Erythroblast (primary cell): ENCODE data around the gene EXOSC7.
A peak's percentile ranks its signal among the peaks of the same experiment; 100 is the strongest.

Experiments used
- DNase-seq, 2 experiments: peaks; one replicate each; lab custom pipeline; 2025; lab: John Stamatoyannopoulos, UW
- GATA1 ChIP-seq: IDR thresholded peaks from 2 replicates; pipeline ENCODE4 v1.6.1; 2011; ENCODE audit warnings: low read depth, mild to moderate bottlenecking, control low read depth, low read length, moderate library complexity
- POLR2A ChIP-seq: IDR thresholded peaks from 2 replicates; pipeline ENCODE4 v1.6.1; 2011; ENCODE audit warnings: mild to moderate bottlenecking, low read length

Gene EXOSC7

DNA sequence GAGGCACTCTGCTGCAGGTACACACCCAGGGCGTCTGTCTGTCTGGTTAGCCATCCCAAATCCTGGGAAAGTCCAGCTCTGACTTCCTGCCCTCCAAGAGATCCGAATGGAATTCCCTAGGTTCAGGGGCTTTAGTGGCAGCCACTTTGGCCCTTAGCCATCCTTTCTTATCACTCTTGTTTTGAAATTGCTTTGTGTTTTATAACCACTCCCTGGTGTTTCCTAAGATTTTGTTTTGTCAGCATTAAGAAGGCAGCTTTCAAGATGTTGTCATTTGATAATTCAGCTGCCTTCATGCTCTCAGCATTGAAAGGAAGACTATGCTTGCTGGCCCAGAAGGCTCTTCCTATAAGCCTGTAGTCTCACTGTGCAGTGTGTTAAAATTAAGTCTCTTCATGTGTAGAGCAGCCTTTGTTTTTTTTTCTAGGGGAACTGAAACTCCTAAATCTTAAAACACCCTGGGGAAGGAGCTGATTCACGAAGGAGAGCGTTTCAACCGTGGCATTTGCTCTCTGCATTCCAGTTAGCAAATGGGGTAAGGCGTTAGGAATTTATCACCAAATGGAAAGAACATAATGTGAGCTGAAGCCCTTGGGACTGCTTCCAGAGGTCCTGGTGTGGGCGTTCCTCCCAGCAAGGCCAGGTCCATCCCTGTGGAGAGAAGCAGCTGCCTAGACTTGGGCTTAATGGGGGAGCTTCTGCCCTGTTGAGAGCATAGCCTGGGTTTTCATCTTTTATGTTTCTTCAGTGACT is 35.9 kb downstream of the EXOSC7 start:
- peak; percentile 26 to 61 for DNase-seq
- TF ChIP-seq GATA1 (no peak), POLR2A (no peak)

GRCh38 chr3:45012577-45012976 is 36.5 kb downstream of the EXOSC7 start:
- no peak for TF ChIP-seq POLR2A
- TF ChIP-seq GATA1 = no peak
- no peak for DNase-seq

GRCh38 chr3:45016916-45017315 is 40.9 kb downstream of the EXOSC7 start:
- no peak for DNase-seq
- TF ChIP-seq POLR2A (no peak), GATA1 (no peak)

- no peak for TF ChIP-seq GATA1
- no peak for TF ChIP-seq POLR2A
- no peak for DNase-seq
Measured at GRCh38 chr3:45017821-45018220, 41.8 kb downstream of the EXOSC7 start.

DNA sequence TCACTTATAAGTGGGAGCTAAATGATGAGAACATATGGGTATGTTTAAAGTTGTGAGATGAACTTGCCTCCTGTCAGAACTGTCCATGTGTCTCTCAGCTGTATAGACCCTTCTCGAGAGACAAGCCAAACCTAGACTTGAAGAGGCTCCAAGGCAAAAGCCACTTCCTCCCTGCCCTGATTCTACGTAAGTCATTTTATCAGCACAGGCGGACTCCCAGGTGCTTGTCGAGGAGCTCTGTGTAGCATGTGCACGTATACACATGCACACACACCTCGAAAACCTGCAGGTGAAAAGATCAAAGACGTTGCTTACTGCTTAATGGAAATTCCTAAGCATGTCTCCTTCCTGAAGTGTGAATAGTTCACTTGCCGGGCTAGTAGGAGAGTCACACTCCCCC is 44.5 kb downstream of the EXOSC7 start:
- DNase-seq = no peak

GRCh38 chr3:45021524-45022297 is 45.7 kb downstream of the EXOSC7 start:
- no peak for TF ChIP-seq GATA1
- TF ChIP-seq POLR2A = no peak
- no peak for DNase-seq

More for the DNA sequence above, 44.5 kb downstream of the EXOSC7 start:
- no peak for TF ChIP-seq POLR2A
- TF ChIP-seq GATA1 = no peak

DNA sequence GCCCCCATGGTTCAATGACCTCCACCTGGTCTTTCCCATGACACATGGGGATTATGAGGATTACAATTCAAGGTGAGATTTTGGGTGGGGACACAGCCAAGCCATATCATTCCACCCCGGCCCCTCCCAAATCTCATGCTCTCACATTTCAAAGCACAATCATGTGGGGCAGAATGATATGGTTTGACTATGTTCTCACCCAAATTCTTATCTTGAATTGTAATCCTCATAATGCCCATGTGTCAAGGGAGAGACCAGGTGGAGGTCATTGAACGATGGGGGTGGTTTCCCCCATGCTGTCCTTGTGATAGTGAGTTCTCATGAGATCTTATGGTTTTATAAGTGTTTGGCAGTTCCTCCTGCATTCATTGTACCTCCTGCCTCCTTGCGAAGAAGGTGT is 47.6 kb downstream of the EXOSC7 start:
- DNase-seq = peak; percentile 12 to 67
- no peak for TF ChIP-seq GATA1
- TF ChIP-seq POLR2A = no peak

DNA sequence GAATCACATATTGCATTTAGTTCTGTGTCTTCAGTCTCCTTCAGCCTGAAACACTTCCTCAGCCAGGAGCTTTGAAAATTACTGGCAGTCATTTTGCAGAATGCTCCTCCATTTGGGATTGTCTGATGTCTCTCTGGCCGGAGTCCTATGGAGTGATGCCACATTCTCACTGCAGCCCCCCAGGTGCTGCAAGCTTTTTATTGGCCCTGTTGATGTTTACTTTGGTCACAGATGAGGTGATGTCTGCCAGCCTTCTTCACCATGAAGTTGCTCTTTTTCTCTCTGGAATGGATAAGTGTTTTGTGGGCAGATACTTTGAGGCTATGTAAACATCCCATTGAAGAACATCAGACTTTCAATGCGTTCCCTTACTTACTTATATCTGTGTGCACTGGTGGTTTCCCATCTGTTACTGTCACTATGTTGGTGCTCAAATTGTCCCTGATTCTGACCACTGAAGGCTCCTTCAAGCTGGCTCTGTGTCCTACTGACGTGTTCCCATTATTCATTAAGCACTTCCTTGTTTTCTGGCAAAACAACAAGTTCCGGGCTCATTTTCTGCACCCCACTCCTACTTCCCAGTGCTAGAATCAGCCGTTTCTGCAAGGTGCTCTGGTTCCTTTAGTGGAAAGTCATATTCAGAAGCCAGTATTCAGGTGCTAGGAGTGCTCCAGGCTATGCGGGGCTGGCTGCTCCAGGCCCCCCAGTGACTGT is 48.7 kb downstream of the EXOSC7 start:
- no peak for DNase-seq
- TF ChIP-seq GATA1 (no peak), POLR2A (no peak)

DNA sequence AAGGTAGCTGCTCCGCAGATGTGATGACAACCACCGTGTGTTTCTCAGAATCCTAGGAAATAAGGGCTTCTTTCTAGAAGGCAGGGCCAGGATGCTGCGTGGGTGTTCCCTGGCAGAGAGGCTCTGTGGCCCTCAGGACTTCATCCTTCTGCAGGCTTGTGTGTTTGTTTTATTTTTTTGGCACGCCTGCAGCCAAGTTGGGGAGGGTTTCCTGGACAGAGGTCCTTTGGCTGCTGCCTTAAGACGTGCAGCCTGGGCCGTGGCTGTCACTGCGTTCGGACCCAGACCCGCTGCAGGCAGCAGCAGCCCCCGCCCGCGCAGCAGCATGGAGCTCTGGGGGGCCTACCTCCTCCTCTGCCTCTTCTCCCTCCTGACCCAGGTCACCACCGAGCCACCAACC is 50.0 kb downstream of the EXOSC7 start, which contains the start of gene CLEC3B:
Gene CLEC3B (plus strand): TSS at position 266 of the 400 bp plus-strand sequence. CDS start 60 bp downstream, at position 326.
- DNase-seq = no peak
- no peak for TF ChIP-seq GATA1
- TF ChIP-seq POLR2A = no peak

DNA sequence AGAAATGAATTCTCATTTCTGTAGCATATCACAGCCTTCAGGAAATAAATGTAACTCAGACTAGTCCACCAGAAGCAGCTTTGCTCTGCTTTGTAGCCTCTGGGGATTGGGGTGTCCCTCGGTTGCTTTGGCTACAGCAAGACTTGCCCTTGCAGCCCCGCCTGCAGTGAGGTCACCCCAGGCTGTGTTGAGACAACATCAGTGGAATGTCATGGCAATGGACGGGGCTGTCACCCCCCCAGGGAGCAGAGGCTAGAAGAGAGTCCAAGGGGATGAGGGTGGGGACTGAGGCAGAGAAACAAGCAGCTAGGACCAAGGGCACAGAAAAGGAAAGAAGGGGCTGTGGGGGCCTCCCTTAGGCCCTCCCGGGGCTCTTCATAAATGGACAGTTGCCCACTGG is 50.9 kb downstream of the EXOSC7 start:
- TF ChIP-seq POLR2A (no peak), GATA1 (no peak)
- peak; percentile 12 to 19 for DNase-seq

GRCh38 chr3:45027441-45027840 is 51.4 kb downstream of the EXOSC7 start:
- DNase-seq = no peak
- no peak for TF ChIP-seq POLR2A
- TF ChIP-seq GATA1 = no peak

DNA sequence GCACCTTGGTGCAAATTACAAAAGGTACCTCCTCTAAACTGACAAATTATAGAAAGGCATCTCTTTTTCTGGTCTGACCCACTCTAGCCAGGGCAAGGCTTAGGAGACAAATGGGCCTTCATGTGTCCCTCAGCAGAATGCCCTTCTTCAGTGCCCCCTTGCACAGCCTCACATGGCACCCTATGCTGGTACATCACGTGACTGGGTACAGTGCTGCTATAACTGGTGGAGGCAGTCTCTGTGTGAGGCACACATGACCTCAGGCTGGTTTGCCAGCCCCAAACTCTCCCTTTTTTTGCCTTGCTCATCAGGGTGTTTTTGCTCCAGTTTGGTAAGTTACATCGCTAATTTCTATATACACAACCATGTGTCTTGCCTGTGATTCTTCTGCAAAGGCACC is 53.2 kb downstream of the EXOSC7 start:
- DNase-seq = no peak
- TF ChIP-seq POLR2A = no peak
- TF ChIP-seq GATA1 = no peak

DNA sequence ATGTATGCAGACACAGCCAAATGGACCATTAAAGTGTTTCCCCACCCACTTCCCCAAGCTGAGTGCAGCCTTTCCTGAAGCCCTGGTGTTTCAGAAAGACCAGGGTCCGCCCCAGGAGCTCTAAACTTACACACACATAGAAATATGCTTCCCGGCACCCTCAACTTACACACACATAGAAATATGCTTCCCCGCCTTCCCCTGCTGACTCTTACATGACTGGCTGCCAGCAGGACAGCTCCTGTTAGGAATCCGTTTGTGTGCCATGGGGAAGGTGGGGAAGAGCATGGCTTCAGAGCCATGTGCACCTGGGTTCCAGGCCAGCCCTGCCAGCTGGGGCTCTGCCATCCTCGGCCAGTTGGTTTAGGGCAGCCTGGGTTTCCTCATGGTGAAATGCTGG is 53.6 kb downstream of the EXOSC7 start:
- DNase-seq = no peak
- TF ChIP-seq GATA1 = no peak
- TF ChIP-seq POLR2A = no peak

DNA sequence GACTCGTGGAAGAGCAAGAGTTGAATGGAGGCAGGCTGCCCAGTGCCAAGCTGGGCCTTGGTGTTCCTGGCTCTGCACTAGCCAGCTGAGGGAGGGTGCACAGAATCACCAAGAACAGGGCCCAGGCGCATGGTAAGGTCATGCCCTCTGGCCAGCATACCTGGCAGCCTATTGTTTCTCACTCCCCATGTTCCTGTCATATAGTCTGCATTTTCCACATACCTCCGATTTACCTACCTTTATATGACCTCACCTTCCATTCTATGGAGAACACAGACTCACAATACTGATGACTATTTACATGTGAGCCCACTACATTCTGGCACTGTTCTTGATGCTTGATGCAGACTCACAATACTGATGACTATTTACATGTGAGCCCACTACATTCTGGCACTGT is 55.5 kb downstream of the EXOSC7 start:
- no peak for DNase-seq
- no peak for TF ChIP-seq GATA1
- no peak for TF ChIP-seq POLR2A

- TF ChIP-seq GATA1 (no peak), POLR2A (no peak)
- DNase-seq = no peak
Measured at GRCh38 chr3:45032113-45032512, 56.1 kb downstream of the EXOSC7 start.
